IMR-90 (cell line): ENCODE measurements around the gene KDM6B. TPM values are rescaled to one million over a fixed set of nuclear protein-coding genes. Genes with fewer than 3 reads are reported as not detected.

ENCODE experiments used
- ATAC-seq: fragments of 200-7000 bp; cut with Tn5 transposase; 2 replicates; pipeline ENCODE4 v1.9.1; 2020; ENCODE audit warnings: low read depth, mild to moderate bottlenecking, moderate library complexity
- BruUV-seq: library from RNA; stranded (reverse); fragments of 400-500 nt; replicated peaks from 2 replicates; lab custom pipeline; 2021; lab: Mats Ljungman, UMichigan
- CTCF ChIA-PET: fragments of 300-600 bp; formaldehyde crosslinking; extraction: SDS; loops from one replicate; lab custom pipeline; 2021; ENCODE audit warnings: antibody characterized with exemption; lab: Yijun Ruan, JAX
- POLR2A ChIA-PET: fragments of 300-600 bp; sonication (Branson Sonifier 250); formaldehyde crosslinking; loops from one replicate; lab custom pipeline; 2022; ENCODE audit warnings: antibody characterized with exemption; ENCODE audit not compliant: unreplicated experiment; lab: Charles Lee
- DNase-seq: peaks from one replicate; pipeline ENCODE4 v3.0.0; 2013
- H2AFZ ChIP-seq: replicated peaks from 2 replicates; pipeline ENCODE3; 2013; ENCODE audit warnings: low read length, mild to moderate bottlenecking; ENCODE audit not compliant: poor library complexity
- H2AK5ac ChIP-seq: 2 replicates; pipeline ENCODE4 v1.6.1; 2013; ENCODE audit warnings: low read depth, low read length, inconsistent platforms
- H2AK9ac ChIP-seq: replicated peaks from 2 replicates; pipeline ENCODE3; 2013; ENCODE audit warnings: mild to moderate bottlenecking, low read depth, low read length, moderate library complexity; ENCODE audit not compliant: poor library complexity
- H2BK120ac ChIP-seq: 2 replicates; pipeline ENCODE4 v1.6.1; 2013; ENCODE audit warnings: low read depth, low read length, inconsistent platforms
- H2BK15ac ChIP-seq: 3 replicates; pipeline ENCODE4 v1.6.1; 2013; ENCODE audit warnings: low read depth, low read length, inconsistent platforms
- H2BK20ac ChIP-seq: 2 replicates; pipeline ENCODE4 v1.6.1; 2013; ENCODE audit warnings: low read depth, mild to moderate bottlenecking, inconsistent platforms, low read length, moderate library complexity
- H2BK5ac ChIP-seq: 2 replicates; pipeline ENCODE4 v1.6.1; 2013; ENCODE audit warnings: mild to moderate bottlenecking, low read depth, low read length, inconsistent platforms; ENCODE audit not compliant: poor library complexity, severe bottlenecking
- H3K14ac ChIP-seq: replicated peaks from 2 replicates; pipeline ENCODE4 v1.6.1; 2013; ENCODE audit warnings: low read depth, low read length, inconsistent platforms
- H3K18ac ChIP-seq: 2 replicates; pipeline ENCODE4 v1.6.1; 2013; ENCODE audit warnings: low read depth, low read length, control low read depth
- H3K23ac ChIP-seq: 2 replicates; pipeline ENCODE4 v1.6.1; 2013; ENCODE audit warnings: low read depth, low read length, inconsistent platforms
- H3K27ac ChIP-seq: 2 replicates; pipeline ENCODE4 v1.5.1; 2013; ENCODE audit warnings: mild to moderate bottlenecking, control low read depth, low read length; ENCODE audit not compliant: insufficient read depth
- H3K27me3 ChIP-seq: 2 replicates; pipeline ENCODE4 v1.6.1; 2013; ENCODE audit warnings: low read length; ENCODE audit not compliant: control insufficient read depth, insufficient read depth
- H3K36me3 ChIP-seq: 2 replicates; pipeline ENCODE4 v1.6.1; 2013; ENCODE audit warnings: low read length, mixed read lengths; ENCODE audit not compliant: control insufficient read depth, insufficient read depth
- H3K4ac ChIP-seq: 2 replicates; pipeline ENCODE4 v1.6.1; 2013; ENCODE audit warnings: low read depth, low read length, inconsistent platforms
- H3K4me1 ChIP-seq: 2 replicates; pipeline ENCODE4 v1.6.1; 2013; ENCODE audit warnings: low read length, mixed read lengths; ENCODE audit not compliant: control insufficient read depth, insufficient read depth
- H3K4me2 ChIP-seq: 2 replicates; pipeline ENCODE4 v1.6.1; 2013; ENCODE audit warnings: low read depth, mild to moderate bottlenecking, control low read depth, low read length, moderate library complexity
- H3K4me3 ChIP-seq: 2 replicates; pipeline ENCODE4 v1.5.1; 2013; ENCODE audit warnings: low read depth, mild to moderate bottlenecking, control low read depth, low read length, moderate library complexity; ENCODE audit not compliant: insufficient read depth
- H3K56ac ChIP-seq: 2 replicates; pipeline ENCODE4 v1.6.1; 2013; ENCODE audit warnings: low read length, inconsistent platforms; ENCODE audit not compliant: insufficient read depth; ENCODE audit errors: extremely low read depth
- H3K79me1 ChIP-seq, 2 experiments: 2 replicates each; pipeline ENCODE4 v1.6.1; 2013; ENCODE audit warnings: low read length in 2 of 2, inconsistent platforms in 1 of 2, low read depth in 1 of 2
- H3K9ac ChIP-seq: 2 replicates; pipeline ENCODE4 v1.6.1; 2013; ENCODE audit warnings: low read depth, low read length, control low read depth
- H3K9me1 ChIP-seq: 2 replicates; pipeline ENCODE4 v1.6.1; 2013; ENCODE audit warnings: low read length, inconsistent platforms; ENCODE audit not compliant: insufficient read depth
- H3K9me3 ChIP-seq: 2 replicates; pipeline ENCODE4 v1.6.1; 2013; ENCODE audit warnings: low read length; ENCODE audit not compliant: control insufficient read depth, insufficient read depth
- H4K20me1 ChIP-seq: 2 replicates; pipeline ENCODE4 v1.6.1; 2013; ENCODE audit warnings: low read length, inconsistent platforms; ENCODE audit not compliant: insufficient read depth
- H4K5ac ChIP-seq: 2 replicates; pipeline ENCODE4 v1.6.1; 2013; ENCODE audit warnings: mild to moderate bottlenecking, low read depth, low read length, control low read depth
- H4K8ac ChIP-seq, 2 experiments: 2 replicates each; pipeline ENCODE4 v1.6.1; 2013; ENCODE audit warnings: low read depth in 2 of 2, low read length in 2 of 2, control low read depth in 1 of 2, inconsistent platforms in 1 of 2
- H4K91ac ChIP-seq: 2 replicates; pipeline ENCODE4 v1.6.1; 2013; ENCODE audit warnings: low read depth, low read length, inconsistent platforms; ENCODE audit not compliant: insufficient read depth
- BHLHE40 ChIP-seq: fragments of 150-350 bp; IDR thresholded peaks from 2 replicates; pipeline ENCODE4 v1.6.1; 2016; ENCODE audit warnings: mild to moderate bottlenecking, low read depth, low read length
- CEBPB ChIP-seq: IDR thresholded peaks from 2 replicates; pipeline ENCODE4 v1.6.1; 2012; ENCODE audit warnings: low read depth, low read length, improper control_type of control experiment
- CHD1 ChIP-seq: IDR thresholded peaks from 2 replicates; pipeline ENCODE4 v1.6.1; 2012; ENCODE audit warnings: low read depth, low read length, improper control_type of control experiment
- ELK1 ChIP-seq: fragments of 150-350 bp; IDR thresholded peaks from 2 replicates; pipeline ENCODE4 v1.6.1; 2016; ENCODE audit warnings: low read depth, mild to moderate bottlenecking, low read length, moderate library complexity, borderline replicate concordance
- MAFK ChIP-seq: IDR thresholded peaks from 2 replicates; pipeline ENCODE4 v1.6.1; 2012; ENCODE audit warnings: low read depth, low read length, improper control_type of control experiment
- MAZ ChIP-seq: IDR thresholded peaks from 2 replicates; pipeline ENCODE4 v1.6.1; 2012; ENCODE audit warnings: low read depth, mild to moderate bottlenecking, low read length, improper control_type of control experiment, moderate library complexity, borderline replicate concordance
- MXI1 ChIP-seq: IDR thresholded peaks from 2 replicates; pipeline ENCODE4 v1.6.1; 2012; ENCODE audit warnings: low read depth, mild to moderate bottlenecking, low read length, moderate library complexity, borderline replicate concordance
- POLR2A ChIP-seq: IDR thresholded peaks from 2 replicates; pipeline ENCODE4 v1.6.1; 2012; ENCODE audit warnings: mild to moderate bottlenecking, low read depth, low read length
- RAD21 ChIP-seq: IDR thresholded peaks from 2 replicates; pipeline ENCODE4 v1.6.1; 2012; ENCODE audit warnings: low read length, improper control_type of control experiment
- SMC3 ChIP-seq: fragments of 150-350 bp; IDR thresholded peaks from 2 replicates; pipeline ENCODE4 v1.6.1; 2016; ENCODE audit warnings: low read depth, mild to moderate bottlenecking, antibody characterized with exemption, low read length, moderate library complexity
- USF2 ChIP-seq: fragments of 150-350 bp; IDR thresholded peaks from 2 replicates; pipeline ENCODE4 v1.6.1; 2017; ENCODE audit warnings: mild to moderate bottlenecking, antibody characterized with exemption, low read length, low read depth
- WGBS, 2 experiments: methylation state at CpG; one replicate each; pipeline versions ENCODE4 v1.1.5 to v1.1.7; 2013; ENCODE audit warnings: missing lambda C conversion rate in 2 of 2; ENCODE audit not compliant: insufficient read length in 1 of 2; ENCODE audit errors: extremely low coverage in 2 of 2; 5-methylcytosine and 5-hydroxymethylcytosine counted together
- dilution Hi-C: fragments of 300-500 bp; cut with HindIII; formaldehyde crosslinking; loops from one replicate; pipeline ENCODE4 v1.14.3; 2018; ENCODE audit warnings: low sequenced_read_pairs; ENCODE audit not compliant: unreplicated experiment
- in situ Hi-C: fragments of 300-500 bp; cut with MboI; formaldehyde crosslinking; loops from 3 replicates; pipeline ENCODE4 v1.14.3; 2019; ENCODE audit warnings: low sequenced_read_pairs, inconsistent platforms, mixed read lengths
- intact Hi-C: fragments of 100-400 bp; cut with micrococcal nuclease; formaldehyde crosslinking; loops from 2 replicates; pipeline ENCODE4 v1.10.0; 2022
- polyA plus RNA-seq, 3 experiments: library from polyadenylated mRNA; depleted of rRNA; stranded (reverse); fragments of >200 nt; gene quantifications; 2 replicates each; pipeline ENCODE4 v1.2.3, GENCODE V29; 2012; ENCODE audit warnings: low replicate concordance in 1 of 3
- total RNA-seq: library from RNA; depleted of rRNA; stranded (reverse); fragments of >200 nt; gene quantifications from 2 replicates; pipeline ENCODE4 v1.2.3, GENCODE V29; 2012

The KDM6B gene
- total and polyA plus RNA-seq, 2 of the 4 experiments (the other 2 are of a cell fraction): 0.72 to 3.5 TPM

GRCh38 chr17:7843536-7844291, 9.7 kb downstream of the KDM6B start:
- CTCF ChIA-PET: interaction anchor here (1.5 kb wide), 1 partner anchor 13 kb away, joined by 3 read pairs; the partner anchor contains the start of gene NAA38
- H3K18ac ChIP-seq: peak overlapping the region; percentile 83
- peak overlapping the region; percentile 81 for H2AFZ ChIP-seq

More at GRCh38 chr17:7843536-7844291, 9.7 kb downstream of the KDM6B start:
- H4K20me1 ChIP-seq: peaks cover 73% of the 10 kb centered on the region
- H2AK9ac ChIP-seq: peak overlapping the region; percentile 100
- H3K4me2 ChIP-seq: peak overlapping the region; percentile 97
- dilution Hi-C loops (no loop called here), in situ Hi-C loops (no loop called here), intact Hi-C loops (loop anchor here (1.0 to 5.0 kb wide), 4 partner anchors 7 to 271 kb away; partner anchors contain the start of gene NAA38)
- H2BK20ac ChIP-seq: peak overlapping the region; percentile 85
- 2% methylated on average over 29 of the region's 61 CpGs; no CpG with 5 or more reads in 1 of the 2 experiments for WGBS, 2 experiments
- peak overlapping the region; percentile 96 for H3K23ac ChIP-seq
- H4K5ac ChIP-seq: peak overlapping the region; percentile 41
- H3K14ac ChIP-seq: peak overlapping the region; percentile 98
- H3K9me1 ChIP-seq: peaks cover 8% of the 10 kb centered on the region; the same call in 1 of the 2 replicates
- DNase-seq (peak; percentile 90), ATAC-seq (peak; percentile 16)
- H4K91ac ChIP-seq: peak overlapping the region; percentile 98
- H2BK120ac ChIP-seq: peak overlapping the region; percentile 94
- H3K4me3 ChIP-seq: peak overlapping the region; percentile 71
- TF ChIP-seq USF2 (peak; percentile 89), RAD21 (0 out of 2 replicates have a peak, but pooled peaks have one; percentile 1), MAZ (peak; percentile 92), CHD1 (no peak; the same call in 1 of the 2 replicates), SMC3 (no peak), BHLHE40 (no peak), MXI1 (peak; percentile 92), MAFK (no peak), CEBPB (no peak), ELK1 (no peak), POLR2A (peak; percentile 87)
- H3K79me1 ChIP-seq: peaks cover 19 to 66% of the 10 kb centered on the region in 2 experiments
- peak overlapping the region; percentile 99 for H3K4ac ChIP-seq
- peaks cover 21% of the 10 kb centered on the region for H3K4me1 ChIP-seq
- peak overlapping the region; percentile 83; the same call in 2 of the 3 replicates for H2BK15ac ChIP-seq
- peak overlapping the region; percentile 100 for H2AK5ac ChIP-seq
- no TSS peak for BruUV-seq
- peak overlapping the region; percentile 92 for H3K9ac ChIP-seq
- H3K9me3 ChIP-seq: no peaks in the 10 kb centered on the region
- no peaks in the 10 kb centered on the region for H3K27me3 ChIP-seq
- H2BK5ac ChIP-seq: peak overlapping the region; percentile 97
- H3K27ac ChIP-seq: peak overlapping the region; percentile 98
- peak overlapping the region; percentile 54 to 92 for H4K8ac ChIP-seq
- H3K36me3 ChIP-seq: peaks cover 31% of the 10 kb centered on the region; the same call in 1 of the 2 replicates
- POLR2A ChIA-PET: interaction anchor here (0.7 kb wide), 1 partner anchor 17 kb away, joined by 3 read pairs; no protein-coding TSS in a partner anchor
- peak overlapping the region; percentile 97 for H3K56ac ChIP-seq
